Osteocyte (in vitro differentiated cells): Measurements from ENCODE around the gene NUBP2. TPM values are rescaled to one million over a fixed set of nuclear protein-coding genes. Genes with fewer than 3 reads are reported as not detected.

ENCODE experiments used
- DNase-seq: peaks from one replicate; pipeline ENCODE4 v3.0.0; 2021; ENCODE audit warnings: mixed read lengths; ENCODE audit not compliant: unreplicated experiment; ENCODE audit errors: extremely low spot score
- H3K27ac Mint-ChIP-seq: one replicate; pipeline ENCODE4 v1.8.0; 2021; ENCODE audit warnings: mild to moderate bottlenecking, mixed read lengths; ENCODE audit not compliant: unreplicated experiment
- H3K27me3 Mint-ChIP-seq: one replicate; pipeline ENCODE4 v1.8.0; 2021; ENCODE audit warnings: mixed read lengths; ENCODE audit not compliant: unreplicated experiment
- H3K36me3 Mint-ChIP-seq: one replicate; pipeline ENCODE4 v1.8.0; 2021; ENCODE audit warnings: mixed read lengths; ENCODE audit not compliant: unreplicated experiment
- H3K4me1 Mint-ChIP-seq: one replicate; pipeline ENCODE4 v1.8.0; 2021; ENCODE audit warnings: mixed read lengths; ENCODE audit not compliant: unreplicated experiment
- H3K4me3 Mint-ChIP-seq: one replicate; pipeline ENCODE4 v1.8.0; 2021; ENCODE audit warnings: mild to moderate bottlenecking, moderate library complexity, mixed read lengths; ENCODE audit not compliant: unreplicated experiment
- H3K9me3 Mint-ChIP-seq: one replicate; pipeline ENCODE4 v1.8.0; 2021; ENCODE audit warnings: mixed read lengths; ENCODE audit not compliant: unreplicated experiment
- total RNA-seq: library from RNA; stranded (reverse); gene quantifications from 2 replicates; pipeline ENCODE4 v1.2.1, GENCODE V29; 2021
- TF ChIP-seq, protein P1 (sequence below): fragments of 200-600 bp; sonication (generic); IDR thresholded peaks from 2 replicates; pipeline ENCODE4 v1.5.0; 2021; ENCODE audit warnings: antibody characterized with exemption, mild to moderate bottlenecking, moderate library complexity

Gene NUBP2
- total RNA-seq, 1 donor from 2014 or later = 56.3 TPM

DNA sequence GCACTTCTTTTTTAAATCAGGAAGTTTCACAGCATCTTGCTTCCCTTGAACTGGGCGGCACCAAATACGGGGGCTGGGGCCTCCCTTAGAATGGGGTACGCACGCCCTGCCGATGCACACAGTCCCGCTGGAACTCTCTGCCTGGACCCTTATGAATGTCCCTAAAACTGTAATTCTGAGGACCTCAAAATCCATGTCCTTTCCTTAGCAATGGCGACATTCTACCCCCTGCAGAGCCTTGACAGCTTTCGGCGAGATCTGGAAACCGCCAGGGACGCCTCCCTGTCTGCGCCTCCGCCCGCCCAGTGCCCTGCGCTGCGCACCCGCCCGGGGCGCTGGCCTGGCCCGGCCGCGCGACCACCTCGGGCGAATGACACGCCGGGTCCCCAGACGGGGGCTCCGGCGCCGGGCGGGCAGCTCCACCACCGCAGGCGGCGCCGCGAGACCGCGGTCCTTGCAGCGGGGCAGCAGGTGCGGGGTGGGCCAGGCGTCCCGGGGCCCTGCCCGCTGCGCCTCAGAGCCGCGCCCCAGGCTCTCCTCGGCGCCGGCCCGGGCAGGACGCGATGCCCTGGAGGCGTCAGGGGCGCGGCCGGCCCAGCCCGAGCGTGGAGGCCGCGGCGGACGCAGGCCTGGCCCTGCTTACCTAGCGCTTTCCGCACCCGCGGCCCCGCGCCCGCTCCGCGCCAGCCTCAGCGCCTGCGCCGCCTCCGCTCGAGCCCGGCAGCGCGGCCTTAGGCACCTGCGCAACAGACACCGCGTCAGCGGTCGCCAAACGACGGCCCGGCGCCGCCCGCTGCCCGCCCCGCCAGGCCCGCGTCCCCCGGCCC, 43.3 kb downstream of the NUBP2 start:
- H3K36me3 Mint-ChIP-seq = peaks cover 8% of the 10 kb centered on the region
- H3K27me3 Mint-ChIP-seq = no peaks in the 10 kb centered on the region
- TF ChIP-seq, protein P1, sequence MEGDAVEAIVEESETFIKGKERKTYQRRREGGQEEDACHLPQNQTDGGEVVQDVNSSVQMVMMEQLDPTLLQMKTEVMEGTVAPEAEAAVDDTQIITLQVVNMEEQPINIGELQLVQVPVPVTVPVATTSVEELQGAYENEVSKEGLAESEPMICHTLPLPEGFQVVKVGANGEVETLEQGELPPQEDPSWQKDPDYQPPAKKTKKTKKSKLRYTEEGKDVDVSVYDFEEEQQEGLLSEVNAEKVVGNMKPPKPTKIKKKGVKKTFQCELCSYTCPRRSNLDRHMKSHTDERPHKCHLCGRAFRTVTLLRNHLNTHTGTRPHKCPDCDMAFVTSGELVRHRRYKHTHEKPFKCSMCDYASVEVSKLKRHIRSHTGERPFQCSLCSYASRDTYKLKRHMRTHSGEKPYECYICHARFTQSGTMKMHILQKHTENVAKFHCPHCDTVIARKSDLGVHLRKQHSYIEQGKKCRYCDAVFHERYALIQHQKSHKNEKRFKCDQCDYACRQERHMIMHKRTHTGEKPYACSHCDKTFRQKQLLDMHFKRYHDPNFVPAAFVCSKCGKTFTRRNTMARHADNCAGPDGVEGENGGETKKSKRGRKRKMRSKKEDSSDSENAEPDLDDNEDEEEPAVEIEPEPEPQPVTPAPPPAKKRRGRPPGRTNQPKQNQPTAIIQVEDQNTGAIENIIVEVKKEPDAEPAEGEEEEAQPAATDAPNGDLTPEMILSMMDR = no peak
- peak overlapping the region; percentile 27 for H3K27ac Mint-ChIP-seq
- no peak for DNase-seq
- H3K9me3 Mint-ChIP-seq = no peaks in the 10 kb centered on the region
- H3K4me3 Mint-ChIP-seq = peak overlapping the region; percentile 70
- H3K4me1 Mint-ChIP-seq = peaks cover 38% of the 10 kb centered on the region

DNA sequence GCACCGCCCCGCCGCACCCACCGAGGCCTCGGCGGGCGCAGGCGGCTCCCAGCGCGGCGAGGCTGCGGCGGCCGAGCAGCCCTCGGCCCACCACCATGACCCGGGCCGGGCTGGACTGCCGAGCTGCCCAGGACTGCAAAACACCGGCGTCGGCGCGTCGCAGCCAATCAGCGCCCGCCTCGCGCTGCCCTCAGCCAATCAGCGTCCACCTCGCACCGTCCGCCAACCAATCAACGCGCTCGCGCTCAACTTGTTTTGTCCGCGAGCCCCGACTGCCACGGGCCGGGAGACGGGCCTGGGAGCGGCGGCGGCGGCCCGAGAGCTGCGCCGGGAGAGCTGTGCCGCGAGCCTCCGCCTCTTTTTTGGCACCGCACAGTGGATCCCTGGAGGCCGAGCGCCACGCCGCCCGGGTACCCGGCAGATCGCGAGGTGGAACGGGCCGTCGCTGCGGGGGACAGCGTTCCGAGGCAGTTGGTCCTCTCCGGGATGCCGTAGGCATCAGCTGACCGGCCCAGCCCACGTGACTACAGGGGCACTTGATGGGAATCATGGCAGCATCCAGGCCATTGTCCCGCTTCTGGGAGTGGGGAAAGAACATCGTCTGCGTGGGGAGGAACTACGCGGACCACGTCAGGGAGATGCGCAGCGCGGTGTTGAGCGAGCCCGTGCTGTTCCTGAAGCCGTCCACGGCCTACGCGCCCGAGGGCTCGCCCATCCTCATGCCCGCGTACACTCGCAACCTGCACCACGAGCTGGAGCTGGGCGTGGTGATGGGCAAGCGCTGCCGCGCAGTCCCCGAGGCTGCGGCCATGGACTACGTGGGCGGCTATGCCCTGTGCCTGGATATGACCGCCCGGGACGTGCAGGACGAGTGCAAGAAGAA, 44.2 kb downstream of the NUBP2 start, which contains the start of the genes FAHD1 and HAGH:
Gene FAHD1 (plus strand): TSS at position 516 of the 883 bp plus-strand sequence. CDS start 33 bp downstream, at position 549.
Gene HAGH (minus strand): TSS at position 135 of the 883 bp plus-strand sequence. CDS start 38 bp downstream, at position 97.
- Mint-ChIP-seq H3K4me3 (peak within 1 kb of the TSS; percentile 91), H3K27ac (peak within 1 kb of the TSS; percentile 56), H3K27me3 (no peaks in the 10 kb centered on the region), H3K9me3 (no peaks in the 10 kb centered on the region), H3K36me3 (peaks cover 8% of the 10 kb centered on the region), H3K4me1 (peaks cover 38% of the 10 kb centered on the region)
- TF ChIP-seq, protein P1 = no peak
- peak; percentile 98 for DNase-seq

DNA sequence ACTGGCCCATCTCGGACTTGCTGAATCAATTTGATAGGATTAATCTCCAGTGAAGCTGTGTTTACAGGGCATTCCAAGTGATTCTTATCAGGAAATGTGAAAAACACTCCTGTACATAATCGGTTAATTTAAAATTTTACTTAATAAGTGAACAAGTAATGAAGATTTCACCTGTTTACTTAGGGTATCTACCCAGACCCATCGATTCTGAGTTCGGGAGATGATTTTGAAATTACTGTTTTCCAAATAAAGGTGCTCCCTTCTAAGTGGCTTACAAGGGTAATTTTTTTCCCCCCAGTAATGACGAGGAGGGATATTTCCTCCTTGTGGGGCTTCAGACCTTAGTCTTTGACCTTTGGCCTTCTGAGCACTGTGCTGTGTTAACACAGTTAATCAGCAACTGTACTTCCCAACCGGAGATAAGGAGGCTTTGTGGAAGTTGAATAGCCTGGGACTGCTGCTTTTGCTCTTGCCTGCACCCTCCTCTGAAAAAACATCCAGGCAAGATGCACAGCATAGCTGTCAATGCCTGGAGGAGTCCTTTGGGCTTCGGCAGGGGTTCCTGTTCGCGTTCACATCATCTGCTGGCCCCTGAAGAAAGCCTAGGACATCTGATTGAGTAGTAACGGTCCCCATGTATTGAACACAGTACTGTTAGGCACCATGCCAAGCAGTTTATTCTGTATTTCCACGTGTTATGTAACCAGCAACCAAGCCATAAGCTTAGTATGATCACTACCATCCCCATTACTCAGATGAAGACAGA, 46.1 kb downstream of the NUBP2 start:
- Mint-ChIP-seq H3K27me3 (no peaks in the 10 kb centered on the region), H3K36me3 (peaks cover 11% of the 10 kb centered on the region), H3K4me1 (peaks cover 40% of the 10 kb centered on the region), H3K9me3 (no peaks in the 10 kb centered on the region), H3K27ac (no peak overlapping the region), H3K4me3 (peak overlapping the region; percentile 91)
- TF ChIP-seq, protein P1 = no peak
- no peak for DNase-seq

DNA sequence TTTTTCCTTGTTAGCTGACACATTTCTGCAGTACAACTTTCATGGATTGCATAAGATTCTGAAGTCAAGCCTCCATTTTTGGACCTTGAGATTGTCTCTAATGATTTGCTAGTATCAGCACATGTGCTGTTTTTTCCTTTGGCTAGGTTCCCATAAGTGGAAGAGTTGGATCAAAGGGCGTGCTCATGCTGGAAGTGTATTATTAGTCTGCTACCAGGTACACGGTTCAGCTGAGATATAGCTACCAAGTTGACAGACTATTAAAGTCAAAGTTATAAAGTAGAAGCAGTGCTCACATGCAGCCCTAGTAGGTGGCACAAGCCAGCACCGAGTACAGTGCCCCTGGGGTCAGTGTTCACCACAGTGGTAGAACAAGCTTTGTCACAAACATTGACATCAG, 47.5 kb downstream of the NUBP2 start:
- Mint-ChIP-seq H3K4me3 (no peak overlapping the region), H3K4me1 (peaks cover 30% of the 10 kb centered on the region)

More for the DNA sequence above, 47.5 kb downstream of the NUBP2 start:
- H3K9me3 Mint-ChIP-seq = no peaks in the 10 kb centered on the region
- peaks cover 11% of the 10 kb centered on the region for H3K36me3 Mint-ChIP-seq
- H3K27me3 Mint-ChIP-seq = no peaks in the 10 kb centered on the region
- H3K27ac Mint-ChIP-seq = no peak overlapping the region
- TF ChIP-seq, protein P1 = no peak
- no peak for DNase-seq
